ENCODE results near the gene STIM1. TPM values are rescaled to one million over a fixed set of nuclear protein-coding genes. Genes with fewer than 3 reads are reported as not detected.

Gene STIM1
- polyA plus RNA-seq, 4 donors: 31.0 to 36.0 (median 33.7) TPM

GRCh38 chr11:3905080-3905953, 49.9 kb downstream of the STIM1 start:
- no peak for DNase-seq (ENCODE audit: low read depth in 4 of 4, low spot score in 3 of 4)

DNA sequence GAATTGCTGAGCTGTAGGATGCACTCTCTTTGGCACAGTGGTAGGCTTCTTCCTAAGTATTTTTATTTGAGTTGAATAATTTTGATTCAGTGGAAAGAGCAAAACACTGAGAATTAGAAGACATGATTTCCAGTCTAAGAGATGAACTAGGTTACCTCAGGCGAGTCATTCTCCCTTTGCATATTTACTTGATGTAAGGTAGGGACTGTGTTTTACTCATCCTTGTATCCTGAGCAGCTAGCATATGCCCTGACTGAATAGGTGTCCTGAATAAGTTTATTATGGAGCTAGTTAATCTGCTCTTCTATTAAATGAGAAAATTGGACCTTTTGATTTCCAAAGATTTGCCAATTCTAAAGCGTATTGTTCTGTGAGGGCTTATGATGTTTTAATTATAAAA, 50.7 kb downstream of the STIM1 start:
- no peak for DNase-seq (ENCODE audit: low read depth in 4 of 4, low spot score in 3 of 4)

DNA sequence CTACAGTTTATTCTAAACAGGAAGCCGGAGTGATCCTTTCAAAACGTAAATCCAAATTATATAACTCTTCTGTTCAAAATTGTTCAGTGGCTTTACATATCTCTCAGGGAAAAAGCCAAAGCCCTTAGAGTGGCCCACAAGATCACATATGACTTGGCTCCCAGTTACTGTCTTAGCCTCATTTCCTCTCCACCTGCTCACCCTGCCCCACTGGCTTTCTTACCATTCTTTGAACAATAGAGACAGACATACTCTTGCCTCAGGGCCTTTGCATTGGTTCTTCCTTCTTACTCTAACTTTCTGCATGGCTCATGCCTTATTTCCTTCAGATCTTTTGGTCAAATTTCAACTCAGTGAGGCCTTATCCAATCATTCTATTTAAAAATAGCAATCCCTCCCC, 52.1 kb downstream of the STIM1 start:
- DNase-seq (ENCODE audit: low read depth in 4 of 4, low spot score in 3 of 4): no peak

DNA sequence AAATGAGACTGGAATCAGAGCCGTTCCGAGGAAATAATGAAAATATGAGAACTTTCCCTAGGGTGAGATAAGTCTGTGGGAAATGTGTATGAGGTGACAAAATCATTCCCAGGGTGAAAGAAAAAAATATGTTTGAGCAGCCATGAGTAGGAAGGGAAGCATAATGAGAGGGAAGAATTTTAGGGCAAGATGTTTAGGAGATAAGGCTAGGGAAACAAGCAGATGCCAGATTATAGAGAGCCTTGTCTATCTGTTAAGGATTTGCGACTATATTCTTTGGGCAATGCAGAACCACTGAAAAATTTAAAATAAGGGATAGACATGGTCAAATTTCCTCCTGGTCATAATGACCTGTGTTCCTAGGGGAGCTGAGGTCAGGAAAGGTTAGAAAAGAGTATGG, 54.4 kb downstream of the STIM1 start:
- no peak for DNase-seq (ENCODE audit: low read depth in 4 of 4, low spot score in 3 of 4)

- no peak for DNase-seq (ENCODE audit: low read depth in 4 of 4, low spot score in 3 of 4)
Measured at GRCh38 chr11:3911908-3912505, 56.5 kb downstream of the STIM1 start.

GRCh38 chr11:3913921-3914320, 58.5 kb downstream of the STIM1 start:
- no peak for DNase-seq (ENCODE audit: low read depth in 4 of 4, low spot score in 3 of 4)

DNA sequence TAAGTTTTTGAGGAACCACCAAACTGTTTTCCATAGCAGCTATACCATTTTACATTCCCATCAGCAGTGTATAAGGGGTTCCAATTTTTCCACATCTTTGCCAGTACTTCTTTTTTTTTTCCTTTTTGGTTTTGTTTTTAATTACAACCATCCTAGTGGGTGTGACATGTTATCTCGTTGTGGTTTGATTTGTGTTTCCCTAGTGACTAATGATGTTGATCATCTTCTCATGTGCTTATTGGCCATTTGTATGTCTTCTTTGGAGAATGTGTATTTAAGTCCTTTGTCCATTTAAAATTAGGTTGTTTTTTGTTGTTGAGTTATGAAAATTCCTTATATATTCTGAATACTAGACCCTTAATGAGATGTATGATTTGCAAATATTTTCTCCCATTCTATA, 59.3 kb downstream of the STIM1 start:
- DNase-seq (ENCODE audit: low read depth in 4 of 4, low spot score in 3 of 4): no peak

- no peak for DNase-seq (ENCODE audit: low read depth in 4 of 4, low spot score in 3 of 4)
Measured at GRCh38 chr11:3916962-3917361, 61.5 kb downstream of the STIM1 start.

- no peak for DNase-seq (ENCODE audit: low read depth in 4 of 4, low spot score in 3 of 4)
Measured at GRCh38 chr11:3920148-3920852, 64.8 kb downstream of the STIM1 start.

- no peak for DNase-seq (ENCODE audit: low read depth in 4 of 4, low spot score in 3 of 4)
Measured at GRCh38 chr11:3922056-3922455, 66.6 kb downstream of the STIM1 start.

- DNase-seq (ENCODE audit: low read depth in 4 of 4, low spot score in 3 of 4): no peak
Measured at GRCh38 chr11:3925513-3925912, 70.0 kb downstream of the STIM1 start.

- no peak for DNase-seq (ENCODE audit: low read depth in 4 of 4, low spot score in 3 of 4)
Measured at GRCh38 chr11:3926458-3927095, 71.1 kb downstream of the STIM1 start.

DNA sequence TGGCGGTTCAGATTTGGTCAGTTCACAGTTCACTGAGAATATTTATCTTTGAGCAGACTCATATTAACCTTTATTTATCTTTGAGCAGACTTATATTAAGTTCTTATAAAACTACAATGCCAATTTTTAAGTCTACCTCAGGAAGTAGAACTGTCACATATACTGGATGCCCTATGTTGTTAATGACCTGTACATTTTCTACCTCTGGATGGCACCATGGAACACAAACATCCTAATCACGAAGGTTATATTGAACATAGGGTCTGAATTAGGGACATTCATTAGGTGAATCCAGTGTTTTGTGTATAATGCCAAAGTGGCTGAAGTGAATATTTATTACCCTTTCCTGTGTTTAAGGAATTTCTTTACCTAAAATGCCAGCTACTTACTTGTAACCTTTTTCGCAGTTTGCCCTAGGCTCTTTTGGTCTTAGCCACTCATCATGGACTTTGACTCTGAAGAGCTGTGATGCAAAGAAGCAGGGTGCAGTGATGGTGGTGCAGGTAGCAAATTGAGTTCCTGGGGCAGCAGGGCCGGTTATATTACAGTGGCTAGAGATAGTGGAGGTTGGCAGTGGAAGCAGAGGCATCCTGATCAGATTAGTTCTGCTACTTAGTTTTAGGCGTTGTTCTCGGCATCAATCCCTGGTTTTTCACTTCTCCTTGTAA, 71.8 kb downstream of the STIM1 start:
- DNase-seq (ENCODE audit: low read depth in 4 of 4, low spot score in 3 of 4): no peak

DNA sequence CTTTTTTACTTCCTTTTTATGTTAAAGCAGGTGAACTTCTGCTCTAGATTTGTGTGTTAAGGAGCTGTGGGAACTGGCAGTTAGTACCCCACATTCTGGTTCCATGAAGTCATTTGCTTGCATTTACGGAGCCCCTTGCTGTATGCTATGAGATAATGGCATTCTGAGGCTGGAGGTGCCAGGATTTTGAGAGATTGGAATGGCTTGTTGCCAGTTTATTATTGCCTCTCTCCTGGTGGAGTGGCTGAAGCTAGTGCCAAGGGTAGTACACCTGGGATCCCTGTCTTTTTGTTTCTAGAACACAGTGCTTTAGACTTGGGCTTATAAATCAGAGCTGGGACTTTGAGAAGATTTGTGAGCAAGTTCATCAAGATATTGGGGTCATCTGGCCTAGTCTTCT, 73.8 kb downstream of the STIM1 start:
- DNase-seq (ENCODE audit: low read depth in 4 of 4, low spot score in 3 of 4): no peak

DNA sequence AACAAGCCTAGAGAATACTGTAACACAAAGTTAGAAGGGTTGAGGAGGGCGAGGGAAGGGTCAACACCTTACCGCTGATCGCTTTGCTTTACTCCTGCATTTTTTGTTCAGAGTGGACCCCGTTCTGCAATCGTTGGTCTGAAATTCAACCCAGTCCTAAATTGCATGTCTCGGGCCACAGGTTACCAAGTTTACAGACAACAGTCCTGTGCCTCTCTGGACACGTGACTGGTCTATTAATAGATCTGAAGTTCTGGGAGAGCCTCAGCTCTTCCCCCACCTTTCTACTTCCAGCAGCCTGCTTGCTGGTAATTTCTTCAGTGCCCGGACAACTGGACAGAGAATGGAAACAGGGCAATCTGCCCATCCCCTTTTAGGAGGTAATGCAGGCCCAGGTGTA, 74.2 kb downstream of the STIM1 start:
- DNase-seq (ENCODE audit: low read depth in 4 of 4, low spot score in 3 of 4): no peak

GRCh38 chr11:3932698-3933097, 77.2 kb downstream of the STIM1 start:
- no peak for DNase-seq (ENCODE audit: low read depth in 4 of 4, low spot score in 3 of 4)

- DNase-seq (ENCODE audit: low read depth in 4 of 4, low spot score in 3 of 4): no peak
Measured at GRCh38 chr11:3933165-3933628, 77.7 kb downstream of the STIM1 start.

GRCh38 chr11:3934658-3935057, 79.2 kb downstream of the STIM1 start:
- DNase-seq (ENCODE audit: low read depth in 4 of 4, low spot score in 3 of 4): no peak

DNA sequence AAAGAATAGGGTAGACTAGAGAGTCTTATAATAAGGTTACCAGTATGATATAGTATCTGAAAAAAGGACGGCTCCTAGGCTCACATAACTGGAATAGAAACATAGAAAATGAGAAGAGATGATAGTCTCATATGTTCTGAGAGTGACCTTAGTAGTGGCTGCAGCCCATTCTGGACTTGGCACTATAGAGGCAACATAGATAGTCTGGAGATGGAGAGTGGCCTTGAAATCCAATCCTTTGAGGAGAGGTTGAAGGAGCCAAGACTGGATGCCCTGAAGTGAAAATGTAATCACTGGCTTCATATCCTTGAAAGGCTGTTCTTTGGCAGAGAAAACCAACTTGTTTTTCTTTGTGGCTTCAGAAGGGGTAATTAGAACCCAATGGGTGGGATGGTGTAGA, 81.1 kb downstream of the STIM1 start:
- DNase-seq (ENCODE audit: low read depth in 4 of 4, low spot score in 3 of 4): no peak

- DNase-seq (ENCODE audit: low read depth in 4 of 4, low spot score in 3 of 4): no peak
Measured at GRCh38 chr11:3939211-3939610, 83.7 kb downstream of the STIM1 start.
